Stomach smooth muscle (tissue), 2 donors: Measurements from ENCODE around the gene PPIP5K2.
A peak's percentile ranks its signal among the peaks of the same experiment; 100 is the strongest.
"Not testable (repeated sequence)": the region's sequence is repeated elsewhere in the genome, so short reads cannot be mapped to it uniquely, and the experiment has no call there.

ENCODE experiments used
- H3K27ac ChIP-seq: one replicate; pipeline ENCODE4 v1.7.0; 2013; ENCODE audit warnings: mild to moderate bottlenecking, low read length, inconsistent platforms
- H3K27me3 ChIP-seq, 2 donors: one replicate each; pipeline ENCODE4 v1.7.0; 2013; ENCODE audit warnings: low read length in 2 of 2; ENCODE audit not compliant: insufficient read depth in 2 of 2, control insufficient read depth in 1 of 2
- H3K36me3 ChIP-seq, 2 donors: one replicate each; pipeline ENCODE4 v1.7.0; 2013; ENCODE audit warnings: low read length in 2 of 2; ENCODE audit not compliant: control insufficient read depth in 2 of 2, insufficient read depth in 2 of 2
- H3K4me1 ChIP-seq: one replicate; pipeline ENCODE4 v1.7.0; 2013; ENCODE audit warnings: low read length; ENCODE audit not compliant: control insufficient read depth, insufficient read depth
- H3K4me3 ChIP-seq, 2 donors: one replicate each; pipeline ENCODE4 v1.7.0; 2013; ENCODE audit warnings: low read length in 2 of 2
- H3K9ac ChIP-seq, 2 donors: one replicate each; pipeline ENCODE4 v1.7.0; 2013; ENCODE audit warnings: low read length in 2 of 2, mild to moderate bottlenecking in 1 of 2
- H3K9me3 ChIP-seq, 2 donors: one replicate each; pipeline ENCODE4 v1.7.0; 2013; ENCODE audit warnings: low read length in 2 of 2; ENCODE audit not compliant: control insufficient read depth in 2 of 2
- donor health status: healthy.
- donor health status: Pancreatic carcinoma.

The PPIP5K2 gene

DNA sequence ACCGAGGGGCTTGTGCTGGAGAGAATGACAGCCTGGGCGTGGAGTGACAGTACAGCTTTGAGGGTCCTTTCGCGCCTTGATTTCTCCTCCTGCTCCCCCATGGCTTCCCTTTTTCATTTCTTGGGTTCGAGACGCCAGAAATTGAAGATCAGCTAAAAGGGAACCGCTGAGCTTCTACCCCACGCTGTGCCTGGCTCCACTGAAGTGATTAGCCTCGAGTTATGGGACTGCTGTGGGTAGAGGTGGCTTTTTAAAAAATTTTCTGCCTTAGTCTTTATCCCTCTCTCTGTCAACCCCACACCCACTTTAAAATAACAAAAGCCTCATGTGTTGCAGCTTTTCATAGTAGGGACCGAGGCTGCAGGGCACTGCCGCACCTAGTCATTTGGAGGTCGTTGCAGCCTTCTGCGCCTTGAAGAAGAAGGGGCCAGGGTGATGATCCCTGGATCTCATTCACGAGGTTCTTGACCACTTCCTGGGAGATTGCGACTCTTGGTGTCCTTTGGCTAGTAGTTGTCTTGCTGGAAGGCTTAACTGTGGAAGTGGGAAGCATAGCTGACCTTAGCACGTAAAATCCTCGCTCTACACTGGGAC, 603 bp downstream of the PPIP5K2 start:
- H3K4me3 ChIP-seq: peak overlapping the region; percentile 97 to 98
- no peaks in the 10 kb centered on the region for H3K27me3 ChIP-seq
- H3K9me3 ChIP-seq: no peaks in the 10 kb centered on the region
- H3K36me3 ChIP-seq: no peaks in the 10 kb centered on the region
- H3K27ac ChIP-seq: peak overlapping the region; percentile 91
- peaks cover 7% of the 10 kb centered on the region for H3K4me1 ChIP-seq
- H3K9ac ChIP-seq: peak overlapping the region; percentile 84 to 98

DNA sequence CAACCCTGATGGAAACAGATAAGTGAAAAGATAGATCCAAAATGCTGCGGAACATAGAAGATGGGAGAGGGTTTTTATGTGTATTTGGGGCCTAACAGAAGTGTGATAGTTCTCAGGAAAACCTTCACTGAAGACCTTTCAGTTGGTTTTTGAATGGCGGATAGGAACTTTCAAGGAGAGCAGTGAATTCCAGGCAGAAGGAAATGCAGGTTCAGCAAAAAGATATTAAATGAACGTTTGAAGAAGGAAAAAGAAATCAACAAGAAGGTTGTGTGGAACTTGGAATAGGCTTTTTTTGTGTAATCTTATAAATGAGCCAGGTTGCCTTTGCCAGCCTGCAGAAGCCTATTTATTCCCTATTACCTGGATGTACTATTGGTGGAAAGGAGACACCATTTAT, 2.1 kb downstream of the PPIP5K2 start:
- Histone ChIP-seq H3K36me3 (no peaks in the 10 kb centered on the region), H3K27ac (no peak overlapping the region), H3K9me3 (no peaks in the 10 kb centered on the region), H3K4me1 (peaks cover 7% of the 10 kb centered on the region), H3K4me3 (no peak overlapping the region), H3K27me3 (no peaks in the 10 kb centered on the region), H3K9ac (no peak overlapping the region)

DNA sequence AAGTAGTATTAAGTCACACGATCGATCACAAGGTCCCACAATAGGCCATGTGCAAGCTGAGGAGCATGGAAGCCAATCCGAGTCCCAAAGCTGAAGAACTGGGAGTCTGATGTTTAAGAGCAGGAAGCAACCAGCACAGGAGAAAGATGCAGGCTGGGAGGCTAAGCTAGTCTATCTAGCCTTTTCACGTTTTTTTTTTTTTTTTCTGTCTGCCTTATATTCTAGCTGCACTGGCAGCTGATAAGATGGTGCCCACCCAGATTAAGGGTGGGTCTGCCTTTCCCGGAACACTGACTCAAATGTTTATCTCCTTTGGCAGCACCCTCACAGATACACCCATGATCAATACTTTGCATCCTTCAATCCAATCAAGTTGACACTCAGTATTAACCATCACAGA, 6.5 kb downstream of the PPIP5K2 start:
- Histone ChIP-seq H3K36me3 (no peaks in the 10 kb centered on the region), H3K9ac (no peak overlapping the region), H3K4me3 (no peak overlapping the region), H3K27ac (no peak overlapping the region), H3K9me3 (no peaks in the 10 kb centered on the region), H3K4me1 (peaks cover 3% of the 10 kb centered on the region), H3K27me3 (no peaks in the 10 kb centered on the region)

DNA sequence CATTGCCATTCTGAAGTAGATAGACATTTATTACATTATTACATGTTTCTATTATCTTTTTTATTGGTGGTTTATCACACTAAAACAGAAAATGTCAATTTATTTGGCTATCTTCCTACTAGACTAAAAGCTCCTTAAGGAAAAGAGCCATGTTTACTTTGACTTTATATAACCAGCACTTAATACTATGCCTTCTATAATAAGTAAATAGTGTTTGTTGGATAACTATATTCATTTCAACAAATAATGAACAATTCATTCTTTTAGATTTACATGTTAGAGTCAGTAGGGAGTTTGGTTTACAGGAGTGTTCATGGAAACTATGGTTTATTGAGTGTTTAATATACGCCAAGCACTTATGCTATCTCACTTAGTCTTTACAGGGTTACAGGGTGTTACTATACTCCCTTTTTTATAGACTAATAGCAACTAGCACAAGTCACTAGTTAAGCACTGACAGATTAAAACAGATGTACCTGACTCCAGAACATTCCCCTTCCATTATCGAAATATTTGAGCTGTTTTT, 7.3 kb downstream of the PPIP5K2 start:
- no peaks in the 10 kb centered on the region for H3K9me3 ChIP-seq
- H3K9ac ChIP-seq: no peak overlapping the region
- no peak overlapping the region for H3K27ac ChIP-seq
- no peaks in the 10 kb centered on the region for H3K27me3 ChIP-seq
- H3K4me3 ChIP-seq: no peak overlapping the region
- H3K4me1 ChIP-seq: peaks cover 3% of the 10 kb centered on the region
- no peaks in the 10 kb centered on the region for H3K36me3 ChIP-seq

DNA sequence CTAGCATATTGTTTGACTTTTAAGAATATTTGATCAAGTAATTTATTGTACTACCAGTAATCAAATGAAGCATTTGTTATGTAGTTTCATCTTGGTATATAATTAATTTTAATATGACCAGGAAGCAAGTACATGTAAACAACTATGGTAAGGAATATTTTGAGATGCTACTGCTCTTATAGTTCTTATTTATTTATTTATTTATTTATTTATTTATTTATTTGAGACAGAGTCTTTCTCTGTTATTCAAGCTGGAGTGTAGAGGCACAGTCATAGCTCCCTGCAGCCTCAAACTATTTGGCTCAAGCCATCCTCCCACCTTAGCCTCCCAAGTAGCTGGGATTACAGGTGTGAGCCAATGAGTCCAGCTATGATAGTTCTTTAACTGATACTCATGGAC, 8.1 kb downstream of the PPIP5K2 start:
- no peaks in the 10 kb centered on the region for H3K9me3 ChIP-seq
- H3K27ac ChIP-seq: no peak overlapping the region
- no peak overlapping the region for H3K9ac ChIP-seq
- no peaks in the 10 kb centered on the region for H3K36me3 ChIP-seq
- no peaks in the 10 kb centered on the region for H3K27me3 ChIP-seq
- no peak overlapping the region for H3K4me3 ChIP-seq
- no peaks in the 10 kb centered on the region for H3K4me1 ChIP-seq

DNA sequence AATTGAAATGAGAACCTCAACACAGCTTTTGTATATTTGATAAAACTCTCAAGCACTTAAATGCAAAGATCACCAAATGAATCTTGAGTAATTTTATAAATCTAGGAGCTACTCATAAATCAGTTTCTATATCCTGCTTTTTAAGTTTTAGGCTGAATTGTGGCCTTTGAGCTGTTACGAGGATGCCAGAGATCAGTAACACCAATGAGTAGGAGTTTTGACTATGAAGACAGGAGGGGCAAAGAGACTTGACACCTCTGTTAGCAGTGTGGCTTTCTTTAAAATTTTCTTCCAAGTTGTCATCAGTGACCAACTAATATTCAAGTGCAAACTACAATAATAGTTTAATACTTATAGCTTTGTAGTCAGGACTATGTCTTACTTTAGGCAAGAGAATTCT, 12.6 kb downstream of the PPIP5K2 start:
- H3K4me1 ChIP-seq: no peaks in the 10 kb centered on the region
- no peak overlapping the region for H3K9ac ChIP-seq
- no peak overlapping the region for H3K27ac ChIP-seq
- peaks cover 0 to 4% of the 10 kb centered on the region in 2 donors for H3K36me3 ChIP-seq
- no peaks in the 10 kb centered on the region for H3K27me3 ChIP-seq
- H3K9me3 ChIP-seq: no peaks in the 10 kb centered on the region
- H3K4me3 ChIP-seq: no peak overlapping the region

DNA sequence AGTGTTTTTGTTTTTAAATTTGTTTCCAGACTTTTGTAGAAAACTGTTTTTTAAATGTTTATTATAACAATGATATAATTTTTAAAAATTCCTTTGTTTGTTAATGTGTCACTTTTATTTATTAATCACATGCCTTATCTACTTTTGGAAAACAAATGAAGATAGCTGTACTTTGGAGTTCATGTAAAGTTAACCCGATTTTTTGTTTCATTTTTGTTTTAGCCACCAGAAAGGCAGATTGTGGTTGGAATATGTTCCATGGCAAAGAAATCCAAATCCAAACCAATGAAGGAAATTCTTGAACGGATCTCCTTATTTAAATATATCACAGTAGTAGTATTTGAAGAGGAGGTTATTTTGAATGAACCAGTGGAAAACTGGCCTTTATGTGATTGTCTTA, 13.1 kb downstream of the PPIP5K2 start:
- no peak overlapping the region for H3K27ac ChIP-seq
- H3K9ac ChIP-seq: no peak overlapping the region
- H3K4me1 ChIP-seq: no peaks in the 10 kb centered on the region
- H3K4me3 ChIP-seq: no peak overlapping the region
- H3K27me3 ChIP-seq: no peaks in the 10 kb centered on the region
- H3K9me3 ChIP-seq: no peaks in the 10 kb centered on the region
- H3K36me3 ChIP-seq: peaks cover 0 to 4% of the 10 kb centered on the region in 2 donors

DNA sequence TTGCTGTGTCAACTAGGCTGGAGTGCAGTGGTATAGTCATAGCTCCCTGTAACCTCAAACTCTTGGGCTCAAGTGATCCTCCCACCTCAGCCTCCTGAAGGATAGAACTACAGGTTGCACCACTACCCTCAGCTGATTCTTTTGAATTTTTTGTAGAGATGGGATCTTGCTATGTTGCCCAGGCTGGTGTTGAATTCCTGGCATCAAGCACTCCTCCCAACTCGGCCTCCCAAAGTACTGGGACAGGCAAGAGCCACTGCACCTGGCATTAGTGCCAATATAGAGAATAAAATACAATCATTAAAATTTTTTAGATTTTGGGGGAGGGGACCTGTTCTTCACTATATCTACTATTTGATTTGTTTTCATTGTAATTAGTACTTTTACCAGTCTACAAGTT, 15.4 kb downstream of the PPIP5K2 start:
- Histone ChIP-seq H3K9me3 (no peaks in the 10 kb centered on the region), H3K27ac (no peak overlapping the region), H3K4me1 (no peaks in the 10 kb centered on the region), H3K36me3 (peaks cover 0 to 9% of the 10 kb centered on the region in 2 donors), H3K4me3 (no peak overlapping the region), H3K27me3 (no peaks in the 10 kb centered on the region), H3K9ac (no peak overlapping the region)

DNA sequence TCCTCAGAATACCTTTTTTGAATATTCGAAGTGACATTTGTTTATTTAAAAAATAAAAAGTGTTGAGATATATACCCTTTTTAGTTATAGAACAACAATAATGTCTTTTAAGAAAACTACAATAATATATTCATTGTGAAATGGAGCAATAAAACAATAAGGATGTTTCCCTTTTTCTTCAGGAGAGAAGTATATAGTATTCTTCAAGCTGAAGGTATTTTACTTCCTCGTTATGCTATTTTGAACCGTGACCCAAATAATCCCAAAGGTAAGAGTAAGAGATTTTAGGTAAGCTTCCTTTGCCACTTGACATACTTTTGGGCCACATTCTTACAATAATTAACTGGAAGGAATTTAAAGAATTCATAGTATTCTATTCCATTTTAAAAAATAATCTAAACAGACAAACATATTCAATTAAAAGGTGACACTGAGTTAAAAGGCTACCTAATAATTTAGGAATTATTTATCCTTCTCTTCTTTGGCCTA, 18.1 kb downstream of the PPIP5K2 start:
- Histone ChIP-seq H3K4me3 (no peak overlapping the region), H3K4me1 (no peaks in the 10 kb centered on the region), H3K9me3 (no peaks in the 10 kb centered on the region), H3K9ac (no peak overlapping the region), H3K27ac (no peak overlapping the region), H3K36me3 (peaks cover 0 to 11% of the 10 kb centered on the region in 2 donors), H3K27me3 (no peaks in the 10 kb centered on the region)

DNA sequence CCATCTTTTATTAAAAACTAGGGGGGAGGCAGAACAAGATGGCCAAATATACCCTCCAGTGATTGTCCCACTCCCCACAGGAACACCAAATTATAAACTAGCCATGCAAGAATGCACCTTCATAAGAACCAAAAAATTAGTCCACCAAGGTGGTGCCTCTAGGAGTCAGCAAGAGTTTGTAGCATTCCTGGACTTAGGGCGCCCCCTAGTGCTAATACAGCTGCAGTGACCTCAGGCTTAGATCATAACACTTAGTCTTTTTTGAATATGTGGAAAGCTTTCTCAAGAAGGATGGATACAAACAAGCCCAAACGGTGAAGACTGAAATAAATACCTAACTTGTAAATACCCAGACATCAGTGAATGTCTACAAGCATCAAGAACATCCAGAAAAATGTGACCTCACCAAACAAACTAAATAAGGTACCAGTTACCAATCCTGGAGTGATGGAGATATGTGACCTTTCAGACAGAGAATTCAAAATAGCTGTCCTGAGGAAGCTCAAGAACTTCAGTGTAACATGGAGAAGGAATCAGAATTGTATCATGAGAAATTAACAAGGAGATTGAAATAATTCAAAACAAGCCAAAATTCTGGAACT, 19.3 kb downstream of the PPIP5K2 start:
- Histone ChIP-seq H3K4me3 (no peak overlapping the region), H3K27ac (no peak overlapping the region), H3K4me1 (no peaks in the 10 kb centered on the region), H3K36me3 (peaks cover 0 to 11% of the 10 kb centered on the region in 2 donors), H3K9me3 (no peaks in the 10 kb centered on the region), H3K27me3 (no peaks in the 10 kb centered on the region), H3K9ac (no peak overlapping the region)

DNA sequence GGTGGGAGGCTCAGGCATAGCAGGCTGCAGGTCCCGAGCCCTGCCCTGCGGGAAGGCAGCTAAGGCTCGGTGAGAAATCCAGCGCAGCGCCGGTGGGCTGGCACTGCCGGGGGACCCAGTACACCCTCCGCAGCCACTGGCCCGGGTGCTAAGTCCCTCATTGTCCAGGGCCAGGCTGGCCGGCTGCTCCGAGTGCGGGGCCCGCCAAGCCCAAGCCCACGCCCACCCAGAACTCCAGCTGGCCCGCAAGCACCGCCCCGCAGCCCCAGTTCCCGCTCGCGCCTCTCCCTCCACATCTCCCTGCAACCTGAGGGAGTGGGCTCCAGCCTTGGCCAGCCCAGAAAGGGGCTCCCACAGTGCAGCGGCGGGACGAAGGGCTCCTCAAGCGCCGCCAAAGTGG, 22.0 kb downstream of the PPIP5K2 start:
- H3K4me3 ChIP-seq, H3K27me3 ChIP-seq, H3K9me3 ChIP-seq, H3K4me1 ChIP-seq, H3K27ac ChIP-seq, H3K9ac ChIP-seq, H3K36me3 ChIP-seq: not testable (repeated sequence)
